Naive B cell (primary cell): ENCODE measurements around the gene NTM. TPM values are rescaled to one million over a fixed set of nuclear protein-coding genes. Genes with fewer than 3 reads are reported as not detected.

Source experiments
- ATAC-seq, 2 donors: fragments of 150-1000 bp; cut with Tn5 transposase; 2 replicates each; pipeline ENCODE4 v1.10.0; 2021; ENCODE audit warnings: low read depth in 2 of 2, mild to moderate bottlenecking in 2 of 2, moderate library complexity in 2 of 2
- DNase-seq: peaks from one replicate; pipeline ENCODE4 v3.0.0; 2022
- H3K27ac Mint-ChIP-seq, 6 donors: one replicate each; pipeline ENCODE4 v1.8.0; 2020 to 2022; ENCODE audit warnings: mild to moderate bottlenecking in 6 of 6, mixed read lengths in 6 of 6, moderate library complexity in 5 of 6, inconsistent platforms in 2 of 6
- H3K27me3 Mint-ChIP-seq, 3 donors: one replicate each; pipeline ENCODE4 v1.8.0; 2021 to 2022; ENCODE audit warnings: mixed read lengths in 3 of 3, mild to moderate bottlenecking in 1 of 3
- H3K36me3 Mint-ChIP-seq, 2 donors: one replicate each; pipeline ENCODE4 v1.8.0; 2020 to 2022; ENCODE audit warnings: mixed read lengths in 2 of 2, inconsistent platforms in 1 of 2, mild to moderate bottlenecking in 1 of 2
- H3K4me1 Mint-ChIP-seq, 3 donors: one replicate each; pipeline ENCODE4 v1.8.0; 2020 to 2022; ENCODE audit warnings: mixed read lengths in 3 of 3, inconsistent platforms in 1 of 3, mild to moderate bottlenecking in 1 of 3, moderate library complexity in 1 of 3
- H3K4me3 Mint-ChIP-seq, 8 donors: one replicate each; pipeline ENCODE4 v1.8.0; 2020 to 2022; ENCODE audit warnings: mild to moderate bottlenecking in 8 of 8, mixed read lengths in 8 of 8, moderate library complexity in 8 of 8, inconsistent platforms in 2 of 8
- H3K9me3 Mint-ChIP-seq, 7 donors: one replicate each; pipeline ENCODE4 v1.8.0; 2020 to 2022; ENCODE audit warnings: mixed read lengths in 7 of 7, mild to moderate bottlenecking in 5 of 7, inconsistent platforms in 2 of 7, moderate library complexity in 1 of 7
- polyA plus RNA-seq, 6 donors: library from polyadenylated mRNA; unstranded; fragments of 300-500 nt; fragmentation: Illumina TruSeq; gene quantifications; one replicate each; pipeline ENCODE4 v1.2.3, GENCODE V29; 2021; ENCODE audit warnings: low read depth in 6 of 6

The NTM gene
- polyA plus RNA-seq, 6 donors from 2014 or later, result not detected

DNA sequence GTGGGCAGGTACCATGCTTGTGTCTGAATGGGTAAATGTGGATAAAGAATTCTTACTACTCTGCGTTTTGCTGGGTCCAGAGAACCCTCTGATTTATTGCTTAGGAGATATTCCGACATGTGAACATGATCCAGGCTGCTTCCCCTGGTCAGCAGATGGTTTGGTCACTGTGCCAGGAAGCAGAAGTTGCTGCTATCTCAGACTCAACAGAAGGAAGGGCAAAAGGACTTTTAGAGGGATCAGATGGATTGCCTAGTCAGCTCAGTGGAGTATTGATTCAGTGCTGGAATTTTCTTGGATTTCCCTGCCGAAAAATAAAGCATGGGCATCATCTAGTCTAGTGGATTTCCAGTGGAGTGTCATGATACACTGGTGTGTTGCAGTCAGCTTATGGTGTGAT lies 440.1 kb downstream of the NTM start:
- Mint-ChIP-seq H3K4me3 (no peak overlapping the region), H3K9me3 (peaks cover 0 to 2% (median 0%) of the 10 kb centered on the region in 7 donors), H3K36me3 (no peaks in the 10 kb centered on the region), H3K4me1 (no peaks in the 10 kb centered on the region), H3K27ac (no peak overlapping the region), H3K27me3 (no peaks in the 10 kb centered on the region)
- ATAC-seq (no peak), DNase-seq (no peak)

DNA sequence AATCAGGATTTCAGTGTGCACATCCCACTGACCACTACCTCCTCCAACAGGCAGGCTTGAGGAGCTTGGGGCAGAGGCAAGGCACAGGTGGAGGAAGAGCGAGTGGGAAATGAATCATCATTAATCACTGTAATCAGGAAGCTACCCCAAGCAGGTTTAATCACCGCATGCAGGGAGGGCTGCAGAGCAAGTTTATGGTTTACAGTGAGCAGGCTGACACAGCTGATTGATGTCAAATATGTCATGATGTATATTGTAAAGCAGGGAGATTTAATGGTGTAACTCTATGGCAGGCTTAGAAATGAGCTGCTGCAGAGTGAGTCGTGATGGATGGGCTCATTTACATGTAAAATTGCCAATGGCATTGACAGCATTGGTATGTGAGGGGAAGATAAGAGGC lies 441.0 kb downstream of the NTM start:
- Mint-ChIP-seq H3K27me3 (no peaks in the 10 kb centered on the region), H3K9me3 (peaks cover 0 to 2% (median 0%) of the 10 kb centered on the region in 7 donors), H3K4me3 (no peak overlapping the region), H3K27ac (no peak overlapping the region), H3K4me1 (no peaks in the 10 kb centered on the region), H3K36me3 (no peaks in the 10 kb centered on the region)
- no peak for DNase-seq
- no peak for ATAC-seq

DNA sequence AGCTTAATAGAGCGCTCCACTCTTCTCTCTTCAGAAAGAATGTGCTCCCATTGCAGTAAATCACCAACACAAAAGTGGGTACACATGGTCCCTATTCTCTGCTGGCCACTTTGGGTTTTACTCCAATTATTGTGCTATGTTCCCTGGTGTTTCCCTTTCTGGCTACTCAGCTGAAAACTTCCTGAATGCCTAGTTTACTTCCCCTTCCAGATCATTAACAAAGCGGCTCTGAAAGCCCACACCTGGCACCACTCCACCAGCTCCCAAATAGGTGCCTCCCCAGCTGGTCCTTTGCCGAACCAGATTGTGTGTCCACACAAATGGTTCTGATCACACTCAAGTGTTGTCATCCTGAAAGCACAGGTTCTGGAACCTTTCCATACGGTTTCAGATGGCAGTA lies 443.7 kb downstream of the NTM start:
- Mint-ChIP-seq H3K27me3 (no peaks in the 10 kb centered on the region), H3K4me3 (peak overlapping the region in 1 of 8 donors; percentile 16), H3K36me3 (no peaks in the 10 kb centered on the region), H3K27ac (no peak overlapping the region), H3K9me3 (no peaks in the 10 kb centered on the region), H3K4me1 (no peaks in the 10 kb centered on the region)
- ATAC-seq, result no peak
- no peak for DNase-seq

DNA sequence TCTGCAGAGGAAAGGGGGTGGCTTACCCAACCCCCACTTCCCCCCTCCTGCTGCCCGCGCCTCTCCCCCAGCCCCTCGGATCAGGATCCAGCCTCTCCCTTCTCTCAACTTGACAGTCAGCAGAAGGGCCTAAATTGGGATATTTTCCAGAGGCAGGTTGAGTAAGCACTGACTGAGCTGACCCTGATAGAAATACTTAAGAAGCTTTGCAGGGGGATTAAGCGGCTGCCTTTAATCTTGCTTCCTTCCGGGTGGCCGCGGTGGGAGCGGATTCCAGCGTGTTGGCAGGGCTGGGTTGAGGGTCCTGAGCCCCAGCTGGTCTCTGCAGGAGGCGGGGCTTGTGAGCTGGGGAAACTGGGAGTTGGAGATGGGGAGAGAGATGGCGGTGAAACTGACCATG lies 445.2 kb downstream of the NTM start:
- Mint-ChIP-seq H3K4me3 (no peak overlapping the region), H3K27me3 (no peaks in the 10 kb centered on the region), H3K36me3 (no peaks in the 10 kb centered on the region), H3K27ac (no peak overlapping the region), H3K9me3 (no peaks in the 10 kb centered on the region), H3K4me1 (no peaks in the 10 kb centered on the region)
- DNase-seq, result no peak
- no peak for ATAC-seq

DNA sequence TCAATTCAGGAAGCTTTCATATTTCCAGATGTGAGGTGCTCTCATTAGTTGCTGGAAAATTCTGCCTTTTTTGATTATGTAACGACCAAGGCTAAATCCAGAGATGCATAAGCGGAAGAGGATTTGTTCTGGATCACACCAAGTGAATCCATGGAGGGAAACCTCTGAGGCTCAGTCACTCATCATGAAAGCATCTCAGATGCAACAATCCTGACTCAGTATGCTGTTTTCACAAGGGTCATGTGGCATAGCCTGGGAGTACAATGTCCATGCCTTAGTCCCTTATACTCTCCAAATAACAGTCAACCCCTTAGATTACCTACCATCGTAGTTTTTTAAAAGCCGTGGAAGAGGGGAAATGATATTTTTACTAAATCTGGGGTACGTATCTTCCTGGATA lies 445.6 kb downstream of the NTM start:
- no peak for ATAC-seq
- Mint-ChIP-seq H3K27me3 (no peaks in the 10 kb centered on the region), H3K4me1 (no peaks in the 10 kb centered on the region), H3K9me3 (no peaks in the 10 kb centered on the region), H3K27ac (no peak overlapping the region), H3K4me3 (no peak overlapping the region), H3K36me3 (no peaks in the 10 kb centered on the region)
- DNase-seq, result no peak

DNA sequence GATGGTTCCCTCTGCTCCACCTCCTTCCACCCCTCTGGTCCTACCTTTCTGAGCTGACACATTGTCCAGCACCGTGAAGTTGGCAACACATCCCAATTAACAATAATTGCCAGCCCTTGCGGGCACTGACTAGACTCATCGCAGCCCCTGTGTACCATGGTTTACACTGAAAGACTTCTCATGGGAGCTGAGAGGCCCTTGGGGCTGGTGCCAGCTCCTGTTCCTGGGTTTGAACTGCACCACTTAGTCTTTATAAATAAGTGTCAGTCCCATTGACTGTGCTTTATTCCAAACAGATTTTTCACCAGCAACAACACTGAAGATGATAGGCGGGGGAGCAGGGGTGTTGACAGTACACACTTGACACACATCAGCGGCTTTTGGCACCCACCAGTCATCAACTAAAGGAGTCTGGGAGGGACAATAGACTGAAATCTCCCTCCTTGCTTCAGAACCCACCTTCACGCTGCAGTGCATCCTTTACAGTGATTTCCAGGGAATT lies 447.3 kb downstream of the NTM start:
- H3K36me3 Mint-ChIP-seq, result no peaks in the 10 kb centered on the region
- no peaks in the 10 kb centered on the region for H3K4me1 Mint-ChIP-seq
- ATAC-seq (no peak), DNase-seq (no peak)
- peaks cover 0 to 1% (median 0%) of the 10 kb centered on the region in 3 donors for H3K27me3 Mint-ChIP-seq
- H3K9me3 Mint-ChIP-seq, result peaks cover 0 to 3% (median 0%) of the 10 kb centered on the region in 7 donors
- no peak overlapping the region for H3K27ac Mint-ChIP-seq
- no peak overlapping the region for H3K4me3 Mint-ChIP-seq

DNA sequence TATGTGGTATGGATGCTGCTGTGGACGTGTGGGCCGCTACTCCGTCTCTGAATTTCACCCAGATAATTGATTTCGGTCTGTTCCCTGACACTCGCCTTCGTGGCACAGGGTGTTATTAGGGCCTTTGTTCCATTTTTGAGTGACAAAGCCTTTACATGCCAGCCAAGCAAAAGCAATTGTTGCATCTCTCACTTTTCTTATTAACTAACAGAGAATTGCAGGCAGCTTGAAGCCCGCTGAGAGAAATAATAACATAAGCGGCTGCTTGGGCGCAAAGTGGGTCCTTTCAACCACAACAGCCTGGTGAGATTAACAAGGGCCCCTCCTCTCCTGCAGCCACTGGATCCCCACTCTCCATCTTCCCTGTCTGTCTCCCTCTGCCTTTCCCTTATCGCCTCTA lies 449.4 kb downstream of the NTM start:
- H3K27me3 Mint-ChIP-seq, result peaks cover 0 to 4% (median 0%) of the 10 kb centered on the region in 3 donors
- peaks cover 0 to 3% (median 0%) of the 10 kb centered on the region in 7 donors for H3K9me3 Mint-ChIP-seq
- no peaks in the 10 kb centered on the region for H3K36me3 Mint-ChIP-seq
- no peak overlapping the region for H3K27ac Mint-ChIP-seq
- H3K4me3 Mint-ChIP-seq, result no peak overlapping the region
- DNase-seq (no peak), ATAC-seq (no peak)
- no peaks in the 10 kb centered on the region for H3K4me1 Mint-ChIP-seq

DNA sequence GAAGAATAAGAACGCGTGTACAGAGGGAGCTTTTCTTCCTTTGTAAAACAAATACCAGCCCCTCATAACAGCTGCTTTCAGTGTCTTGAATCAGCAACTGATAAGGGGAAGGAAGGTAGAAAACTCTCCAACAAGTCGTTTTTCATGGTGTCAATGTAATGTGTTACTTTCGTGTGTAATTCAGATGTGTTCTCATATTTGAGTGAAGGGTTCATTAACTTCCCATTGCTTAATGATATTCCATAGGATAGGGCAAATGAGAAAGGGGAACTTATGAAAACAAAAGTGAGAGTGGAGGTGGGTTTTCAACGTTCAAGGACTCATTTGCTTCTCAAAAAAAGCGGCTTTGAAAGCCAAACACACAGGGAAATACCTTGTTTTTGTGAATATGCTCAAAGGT lies 452.1 kb downstream of the NTM start:
- peaks cover 0 to 4% (median 0%) of the 10 kb centered on the region in 3 donors for H3K27me3 Mint-ChIP-seq
- peaks cover 0 to 3% (median 0%) of the 10 kb centered on the region in 7 donors for H3K9me3 Mint-ChIP-seq
- no peaks in the 10 kb centered on the region for H3K36me3 Mint-ChIP-seq
- ATAC-seq (no peak), DNase-seq (no peak)
- H3K4me3 Mint-ChIP-seq, result no peak overlapping the region
- no peaks in the 10 kb centered on the region for H3K4me1 Mint-ChIP-seq
- H3K27ac Mint-ChIP-seq, result no peak overlapping the region

DNA sequence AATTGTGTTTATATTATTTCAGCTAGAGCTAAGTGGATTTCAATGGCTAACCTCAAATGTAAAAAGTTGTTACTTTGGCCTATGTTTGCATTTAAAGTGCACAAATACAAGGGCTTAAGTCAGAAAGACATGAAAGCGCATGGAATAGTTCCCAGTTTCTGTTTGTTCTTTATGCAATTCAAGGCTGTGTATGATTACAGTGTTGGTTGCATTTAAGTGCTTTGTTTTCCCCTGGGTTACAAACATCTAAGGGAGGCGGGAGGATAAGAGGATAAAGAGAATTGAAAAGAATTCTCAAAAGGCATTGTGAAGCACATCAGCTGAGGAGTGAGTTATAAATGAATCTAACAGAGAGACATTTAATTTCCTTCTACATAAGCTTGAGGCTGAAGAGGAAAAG lies 453.4 kb downstream of the NTM start:
- H3K4me1 Mint-ChIP-seq, result no peaks in the 10 kb centered on the region
- peaks cover 0 to 4% (median 0%) of the 10 kb centered on the region in 3 donors for H3K27me3 Mint-ChIP-seq
- DNase-seq (no peak), ATAC-seq (no peak)
- no peak overlapping the region for H3K27ac Mint-ChIP-seq
- H3K9me3 Mint-ChIP-seq, result peaks cover 0 to 3% (median 0%) of the 10 kb centered on the region in 7 donors
- no peak overlapping the region for H3K4me3 Mint-ChIP-seq
- no peaks in the 10 kb centered on the region for H3K36me3 Mint-ChIP-seq

DNA sequence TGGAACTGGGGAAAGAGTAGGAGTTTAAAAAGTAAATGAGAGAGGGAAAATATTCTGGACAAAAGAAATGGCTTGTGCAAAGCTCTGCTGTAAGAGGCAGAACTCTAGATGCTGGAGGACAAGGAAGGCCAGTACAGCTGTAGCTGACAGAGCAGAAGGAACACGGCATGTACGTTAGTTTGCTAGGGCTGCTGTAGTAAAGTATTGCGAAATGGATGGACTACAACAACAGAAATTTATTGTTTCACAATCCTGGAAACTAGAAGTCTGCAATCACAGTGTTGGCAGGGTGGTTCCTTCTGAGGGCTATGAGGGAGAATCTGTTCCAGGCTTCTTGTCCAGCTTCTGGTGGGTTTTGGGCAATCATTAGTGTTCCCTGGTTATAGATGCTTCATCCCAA lies 454.4 kb downstream of the NTM start:
- Mint-ChIP-seq H3K9me3 (peaks cover 0 to 3% (median 0%) of the 10 kb centered on the region in 7 donors), H3K4me3 (no peak overlapping the region), H3K4me1 (no peaks in the 10 kb centered on the region), H3K27ac (no peak overlapping the region), H3K27me3 (peaks cover 0 to 4% (median 0%) of the 10 kb centered on the region in 3 donors), H3K36me3 (no peaks in the 10 kb centered on the region)
- DNase-seq (no peak), ATAC-seq (no peak)

DNA sequence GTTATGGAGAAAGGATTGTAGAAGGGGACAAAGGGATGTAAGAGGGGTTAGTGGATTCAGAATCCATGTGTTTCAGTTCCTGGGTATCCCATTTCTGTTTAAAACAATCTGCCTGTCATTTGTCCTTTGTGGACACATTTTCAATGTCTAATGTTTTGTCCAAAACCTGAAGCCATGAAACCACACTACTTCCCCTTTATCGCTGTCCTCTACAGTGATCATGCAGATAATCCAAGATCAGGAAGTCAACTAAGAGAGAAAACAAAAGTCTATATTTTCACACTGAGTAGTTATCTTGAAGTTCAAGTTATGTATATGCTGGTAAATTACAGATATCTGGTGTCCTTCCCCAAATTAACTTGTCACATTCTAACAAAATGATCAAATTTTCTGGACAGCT lies 457.0 kb downstream of the NTM start:
- Mint-ChIP-seq H3K27ac (no peak overlapping the region), H3K9me3 (peaks cover 0 to 2% (median 0%) of the 10 kb centered on the region in 7 donors), H3K36me3 (no peaks in the 10 kb centered on the region), H3K27me3 (peaks cover 0 to 4% (median 0%) of the 10 kb centered on the region in 3 donors), H3K4me1 (no peaks in the 10 kb centered on the region), H3K4me3 (no peak overlapping the region)
- DNase-seq (no peak), ATAC-seq (no peak)

DNA sequence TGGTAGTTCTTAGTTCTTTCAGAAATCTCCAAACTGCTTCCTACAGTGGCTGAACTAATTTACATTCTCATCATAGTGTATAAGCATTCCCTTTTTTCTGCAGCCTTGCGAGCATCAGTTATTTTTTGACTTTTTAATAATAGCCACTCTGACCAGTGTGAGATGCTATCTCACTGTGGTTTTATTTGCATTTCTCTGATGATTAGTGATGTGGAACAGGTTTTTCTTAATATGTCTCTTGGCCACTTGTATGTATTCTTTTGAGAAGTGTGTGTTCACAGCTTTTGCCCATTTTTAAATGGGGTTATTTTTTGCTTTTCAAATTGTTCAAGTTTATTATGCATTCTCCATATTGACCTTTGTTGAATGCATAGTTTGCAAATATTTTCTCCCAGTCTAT lies 459.3 kb downstream of the NTM start:
- no peaks in the 10 kb centered on the region for H3K27me3 Mint-ChIP-seq

DNA sequence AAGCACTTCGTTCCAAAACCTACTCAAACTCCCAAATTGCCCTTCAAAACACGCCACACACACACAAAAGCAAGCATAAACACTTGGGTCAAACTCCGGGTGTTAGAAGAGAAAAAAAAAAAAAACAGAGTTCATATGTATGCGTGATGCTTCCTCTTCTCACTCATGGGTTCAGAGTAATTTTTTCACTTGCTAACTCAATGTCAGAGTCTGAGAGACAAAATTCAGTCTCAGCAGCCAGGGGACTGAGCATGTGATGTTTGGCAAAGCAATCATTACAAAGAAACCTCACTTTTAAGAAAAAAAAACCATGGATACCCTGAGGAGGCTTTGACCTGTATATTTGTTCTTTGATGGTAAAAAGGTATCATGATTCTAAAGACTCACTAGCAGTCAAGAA lies 461.7 kb downstream of the NTM start:
- Mint-ChIP-seq H3K27ac (no peak overlapping the region), H3K4me3 (no peak overlapping the region), H3K9me3 (peaks cover 2 to 4% (median 3%) of the 10 kb centered on the region in 7 donors), H3K27me3 (no peaks in the 10 kb centered on the region), H3K36me3 (no peaks in the 10 kb centered on the region), H3K4me1 (no peaks in the 10 kb centered on the region)
- DNase-seq, result no peak
- ATAC-seq, result no peak

More for the DNA sequence above, 459.3 kb downstream of the NTM start:
- Mint-ChIP-seq H3K36me3 (no peaks in the 10 kb centered on the region), H3K9me3 (peaks cover 0 to 4% (median 2%) of the 10 kb centered on the region in 7 donors), H3K4me1 (no peaks in the 10 kb centered on the region), H3K27ac (no peak overlapping the region), H3K4me3 (no peak overlapping the region)
- DNase-seq, result no peak
- no peak for ATAC-seq

DNA sequence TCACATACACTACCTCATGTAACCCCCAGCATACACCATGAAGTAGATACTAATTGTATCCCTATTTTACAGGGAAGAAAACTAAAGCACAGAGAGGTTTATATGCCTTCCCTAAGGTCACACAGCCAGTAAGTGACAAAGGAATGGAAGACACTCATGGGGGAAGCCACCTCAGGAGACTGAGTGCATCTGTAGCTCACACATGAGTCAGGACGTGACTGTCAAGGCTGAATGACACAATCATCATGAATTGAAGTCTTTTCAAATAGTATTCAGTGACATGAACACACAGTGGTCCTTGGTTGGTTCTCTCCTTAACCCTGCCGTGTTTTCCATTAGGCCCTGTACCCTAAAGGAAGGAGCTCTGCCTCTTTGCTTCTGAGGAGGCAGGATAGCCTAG lies 463.0 kb downstream of the NTM start:
- H3K27ac Mint-ChIP-seq, result no peak overlapping the region
- H3K9me3 Mint-ChIP-seq, result peaks cover 2 to 6% (median 3%) of the 10 kb centered on the region in 7 donors
- no peaks in the 10 kb centered on the region for H3K27me3 Mint-ChIP-seq
- ATAC-seq (no peak), DNase-seq (no peak)
- H3K4me1 Mint-ChIP-seq, result no peaks in the 10 kb centered on the region
- no peaks in the 10 kb centered on the region for H3K36me3 Mint-ChIP-seq
- H3K4me3 Mint-ChIP-seq, result no peak overlapping the region

DNA sequence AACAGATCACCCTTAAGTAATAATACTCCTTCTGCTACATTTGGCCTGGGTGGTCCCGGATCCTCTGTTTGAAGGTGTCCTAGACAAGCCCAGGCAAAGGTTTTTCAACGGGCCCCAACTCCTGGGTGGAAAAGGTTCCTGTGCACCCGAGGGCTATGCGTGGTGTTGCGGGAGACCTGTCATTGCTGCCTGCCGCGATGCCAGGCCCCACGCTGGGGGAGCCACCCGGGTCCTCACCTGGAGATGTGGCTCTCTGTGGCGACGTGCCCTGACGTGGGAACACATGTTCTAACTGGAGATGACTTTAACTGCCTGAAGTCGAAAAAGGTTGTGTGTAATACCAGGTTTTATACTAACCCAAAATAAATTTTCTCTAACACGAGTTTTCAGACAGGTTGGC lies 467.1 kb downstream of the NTM start:
- H3K9me3 Mint-ChIP-seq, result peaks cover 3 to 24% (median 8%) of the 10 kb centered on the region in 7 donors
- H3K27ac Mint-ChIP-seq, result no peak overlapping the region
- H3K4me3 Mint-ChIP-seq, result no peak overlapping the region
- no peaks in the 10 kb centered on the region for H3K27me3 Mint-ChIP-seq
- no peaks in the 10 kb centered on the region for H3K36me3 Mint-ChIP-seq
- DNase-seq, result no peak
- ATAC-seq, result no peak
- no peaks in the 10 kb centered on the region for H3K4me1 Mint-ChIP-seq
